ENCODE results near the gene ATP5PD.
A peak's percentile ranks its signal among the peaks of the same experiment; 100 is the strongest.
"Not testable (repeated sequence)": the region's sequence is repeated elsewhere in the genome, so short reads cannot be mapped to it uniquely, and the experiment has no call there.

The ATP5PD gene

DNA sequence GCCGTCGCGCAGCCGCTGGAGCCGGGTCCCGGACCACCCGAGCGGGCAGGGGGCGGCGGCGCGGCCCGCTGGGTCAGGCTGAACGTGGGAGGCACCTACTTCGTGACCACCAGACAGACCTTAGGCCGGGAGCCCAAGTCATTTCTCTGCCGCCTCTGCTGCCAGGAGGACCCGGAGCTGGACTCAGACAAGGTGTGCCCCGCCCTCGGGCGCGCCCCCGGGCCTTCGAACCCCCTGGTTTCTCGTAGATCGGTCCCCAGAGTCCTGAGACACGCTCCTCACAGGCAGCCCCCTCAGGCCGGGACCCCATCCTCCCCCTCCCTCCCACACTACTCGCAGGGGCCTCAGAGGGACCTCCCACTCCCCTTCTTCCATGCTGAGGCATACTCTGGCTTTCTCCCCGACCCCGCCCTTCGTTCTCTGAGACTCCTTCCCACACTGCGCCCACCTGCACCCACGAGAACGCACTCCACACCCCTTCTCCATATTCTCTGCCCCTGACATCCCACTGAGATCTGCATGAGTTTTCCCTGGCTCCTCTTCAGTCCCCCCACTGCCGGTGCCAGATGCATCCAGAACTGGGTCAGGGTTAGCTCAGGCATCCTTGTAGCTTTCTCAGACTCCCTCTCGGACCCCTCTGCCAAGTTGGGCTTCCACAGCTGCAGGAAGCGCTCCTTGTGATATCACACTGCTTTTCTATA lies 779 bp upstream of the ATP5PD start:
- peak overlapping the region; percentile 98 to 100 for H3K4me3 ChIP-seq (replicated peaks in 1 of 2; ENCODE audit: low read depth in 2 of 2, low read length in 2 of 2)
- DNase-seq (ENCODE audit: low read depth in 2 of 2): peak in 1 of 2 donors; percentile 16
- TF ChIP-seq, protein P1, sequence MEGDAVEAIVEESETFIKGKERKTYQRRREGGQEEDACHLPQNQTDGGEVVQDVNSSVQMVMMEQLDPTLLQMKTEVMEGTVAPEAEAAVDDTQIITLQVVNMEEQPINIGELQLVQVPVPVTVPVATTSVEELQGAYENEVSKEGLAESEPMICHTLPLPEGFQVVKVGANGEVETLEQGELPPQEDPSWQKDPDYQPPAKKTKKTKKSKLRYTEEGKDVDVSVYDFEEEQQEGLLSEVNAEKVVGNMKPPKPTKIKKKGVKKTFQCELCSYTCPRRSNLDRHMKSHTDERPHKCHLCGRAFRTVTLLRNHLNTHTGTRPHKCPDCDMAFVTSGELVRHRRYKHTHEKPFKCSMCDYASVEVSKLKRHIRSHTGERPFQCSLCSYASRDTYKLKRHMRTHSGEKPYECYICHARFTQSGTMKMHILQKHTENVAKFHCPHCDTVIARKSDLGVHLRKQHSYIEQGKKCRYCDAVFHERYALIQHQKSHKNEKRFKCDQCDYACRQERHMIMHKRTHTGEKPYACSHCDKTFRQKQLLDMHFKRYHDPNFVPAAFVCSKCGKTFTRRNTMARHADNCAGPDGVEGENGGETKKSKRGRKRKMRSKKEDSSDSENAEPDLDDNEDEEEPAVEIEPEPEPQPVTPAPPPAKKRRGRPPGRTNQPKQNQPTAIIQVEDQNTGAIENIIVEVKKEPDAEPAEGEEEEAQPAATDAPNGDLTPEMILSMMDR (IDR thresholded peaks at IDR 0.05; ENCODE audit: low read depth, low read length): no peak

DNA sequence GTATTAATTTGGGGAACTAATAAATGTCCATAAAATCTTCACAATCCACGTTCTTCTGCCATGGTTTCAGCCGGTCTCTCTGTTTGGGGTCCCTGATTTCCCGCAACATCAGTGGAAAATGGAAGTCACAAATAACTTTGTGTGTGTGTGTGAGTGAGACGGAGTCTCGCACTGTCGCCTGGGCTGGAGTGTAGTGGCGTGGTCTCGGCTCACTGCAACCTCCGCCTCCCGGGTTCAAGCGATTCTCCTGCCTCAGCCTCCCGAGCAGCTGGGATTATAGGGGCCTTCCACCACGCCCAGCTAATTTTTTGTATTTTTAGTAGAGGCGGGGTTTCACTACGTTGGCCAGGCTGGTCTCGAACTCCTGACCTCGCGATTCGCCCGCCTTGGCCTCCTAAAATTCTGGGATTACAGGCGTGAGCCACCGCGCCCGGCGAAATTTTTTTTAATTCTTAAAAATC lies 793 bp downstream of the ATP5PD start:
- peak overlapping the region; percentile 96 to 100 for H3K4me3 ChIP-seq (replicated peaks in 1 of 2; ENCODE audit: low read depth in 2 of 2, low read length in 2 of 2)
- not testable (repeated sequence) for DNase-seq (ENCODE audit: low read depth in 2 of 2)

DNA sequence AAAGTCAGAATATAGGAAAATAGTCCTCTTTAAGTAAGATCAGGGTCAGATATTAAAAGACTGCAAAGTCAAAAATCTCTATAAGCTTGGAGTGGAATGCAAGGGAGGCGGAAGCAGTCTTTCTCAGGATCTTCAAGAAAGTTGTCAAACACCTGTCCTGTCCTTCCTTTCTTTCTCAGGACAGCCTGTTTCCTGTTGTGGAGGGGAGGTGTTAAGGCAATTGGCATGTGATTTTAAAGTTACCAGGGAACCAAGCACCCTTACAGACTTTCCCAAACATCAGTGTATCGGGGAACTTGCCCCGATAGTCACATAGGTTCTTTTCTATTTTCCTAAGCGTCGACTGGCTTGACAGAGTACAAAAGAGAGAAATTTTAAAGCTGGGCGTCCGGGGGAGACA lies 2.1 kb downstream of the ATP5PD start:
- H3K4me3 ChIP-seq (replicated peaks in 1 of 2; ENCODE audit: low read depth in 2 of 2, low read length in 2 of 2): no peak overlapping the region
- no peak for DNase-seq (ENCODE audit: low read depth in 2 of 2)
- TF ChIP-seq, protein P1 (IDR thresholded peaks at IDR 0.05; ENCODE audit: low read depth, low read length): no peak

DNA sequence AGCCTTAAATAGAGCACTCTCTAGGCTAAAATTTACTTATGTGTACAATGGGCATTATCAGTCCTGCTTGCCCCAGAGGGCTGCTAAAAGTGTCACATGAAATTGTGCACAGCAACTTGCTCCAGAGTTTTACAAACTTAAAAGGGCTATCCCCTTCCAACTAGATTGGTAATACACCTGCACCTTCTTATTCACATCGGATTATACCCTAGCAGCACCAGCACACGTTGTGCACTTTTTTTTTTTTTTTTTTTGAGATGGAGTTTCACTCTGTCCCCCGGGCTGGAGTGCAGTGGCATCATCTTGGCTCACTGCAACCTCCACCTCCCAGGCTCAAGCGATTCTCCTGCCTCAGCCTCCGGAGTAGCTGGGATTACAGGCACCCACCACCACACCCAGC lies 3.0 kb downstream of the ATP5PD start:
- DNase-seq (ENCODE audit: low read depth in 2 of 2); H3K4me3 ChIP-seq (replicated peaks in 1 of 2; ENCODE audit: low read depth in 2 of 2, low read length in 2 of 2): not testable (repeated sequence)

DNA sequence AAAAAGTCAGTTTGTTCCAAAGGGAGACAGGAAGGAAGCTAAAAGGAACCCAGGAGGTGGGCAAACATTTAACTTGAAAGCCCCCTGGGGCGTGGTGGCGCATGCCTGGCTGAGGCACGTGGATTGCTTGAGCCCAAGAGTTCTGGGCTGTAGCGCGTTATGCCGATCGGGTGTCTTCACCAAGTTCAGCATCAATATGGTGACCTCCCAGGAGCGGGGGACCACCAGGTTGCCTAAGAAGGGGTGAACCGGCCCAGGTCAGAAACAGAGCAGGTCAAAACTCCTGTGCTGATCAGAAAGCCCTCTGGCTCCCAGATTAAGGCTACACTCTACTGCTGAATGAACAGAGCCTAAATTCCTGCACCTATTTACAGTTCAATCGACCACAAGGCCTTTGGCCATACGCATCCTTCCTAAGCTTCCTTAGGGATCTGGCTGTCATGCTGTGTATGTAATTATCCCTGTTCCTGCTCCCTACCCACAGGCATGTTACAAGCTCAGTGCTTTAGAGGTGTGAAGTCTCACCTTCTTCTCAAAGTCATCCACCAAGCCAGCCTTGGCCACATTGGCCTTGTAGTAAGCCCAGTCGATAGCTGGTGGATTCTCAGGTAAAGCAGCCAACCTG lies 5.0 kb downstream of the ATP5PD start:
- H3K4me3 ChIP-seq (replicated peaks in 1 of 2; ENCODE audit: low read depth in 2 of 2, low read length in 2 of 2): no peak overlapping the region
- TF ChIP-seq, protein P1 (IDR thresholded peaks at IDR 0.05; ENCODE audit: low read depth, low read length): no peak
- DNase-seq (ENCODE audit: low read depth in 2 of 2): no peak

DNA sequence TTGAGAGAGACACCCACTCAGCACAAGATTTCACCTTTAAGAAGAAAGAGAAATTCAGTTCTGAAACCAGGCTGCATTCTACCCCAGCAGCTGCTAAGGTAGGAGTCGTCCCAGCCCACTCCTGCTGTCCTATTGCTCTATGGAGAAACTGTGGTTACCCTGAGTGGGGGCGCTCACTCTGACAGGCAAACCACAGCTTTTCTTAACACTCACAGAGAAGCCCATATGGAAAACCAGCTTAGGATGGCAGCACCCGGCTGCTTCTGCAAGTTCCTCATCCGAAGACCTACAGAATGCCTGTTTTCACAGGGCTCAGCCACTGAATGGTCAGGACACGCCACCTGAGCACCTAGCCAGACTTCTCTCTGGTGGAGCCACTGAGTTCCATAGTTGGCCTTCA lies 7.5 kb downstream of the ATP5PD start:
- TF ChIP-seq, protein P1 (IDR thresholded peaks at IDR 0.05; ENCODE audit: low read depth, low read length): no peak
- no peak overlapping the region for H3K4me3 ChIP-seq (replicated peaks in 1 of 2; ENCODE audit: low read depth in 2 of 2, low read length in 2 of 2)
- no peak for DNase-seq (ENCODE audit: low read depth in 2 of 2)

DNA sequence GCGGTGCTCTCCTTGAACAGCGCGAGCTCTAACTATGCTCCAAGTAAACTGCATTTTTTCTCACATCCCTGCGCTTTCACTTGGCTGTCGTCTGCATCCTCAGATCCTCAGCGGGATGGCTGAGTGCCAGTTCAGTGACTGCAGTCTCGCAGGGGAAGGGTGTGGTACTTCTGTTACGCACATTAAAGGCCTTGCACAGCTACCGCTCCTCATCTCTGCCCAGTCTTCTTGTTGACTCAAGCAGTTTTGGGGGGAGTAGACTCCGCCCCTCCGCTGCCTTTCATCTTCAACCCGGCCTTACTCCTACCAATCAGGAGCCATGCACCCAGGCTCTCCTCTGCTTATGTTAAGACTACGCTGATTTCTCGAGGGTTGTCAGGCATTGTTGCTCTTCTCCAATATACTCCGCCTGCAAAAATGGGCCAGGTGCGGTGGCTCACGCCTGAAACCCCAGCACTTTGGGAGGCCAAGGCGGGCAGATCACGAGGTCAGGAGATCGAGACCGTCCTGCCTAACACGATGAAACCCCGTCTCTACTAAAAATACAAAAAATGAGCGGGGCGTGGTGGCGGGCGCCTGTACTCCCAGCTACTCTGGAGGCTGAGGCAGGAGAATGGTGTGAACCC lies 10.0 kb downstream of the ATP5PD start:
- DNase-seq (ENCODE audit: low read depth in 2 of 2): peak; percentile 92 to 95
- H3K4me3 ChIP-seq (replicated peaks in 1 of 2; ENCODE audit: low read depth in 2 of 2, low read length in 2 of 2): no peak overlapping the region
- TF ChIP-seq, protein P1 (IDR thresholded peaks at IDR 0.05; ENCODE audit: low read depth, low read length): no peak
